HEK293 (cell line): ENCODE results near the gene PTPRA.
A peak's percentile ranks its signal among the peaks of the same experiment; 100 is the strongest.
"Not testable (repeated sequence)": the region's sequence is repeated elsewhere in the genome, so short reads cannot be mapped to it uniquely, and the experiment has no call there.

Experiments
- CTCF ChIA-PET: fragments of 350-600 bp; formaldehyde crosslinking; extraction: SDS; loops from one replicate; lab custom pipeline; 2021; ENCODE audit warnings: antibody characterized with exemption; lab: Yijun Ruan, JAX
- POLR2A ChIA-PET: fragments of 300-600 bp; formaldehyde crosslinking; extraction: SDS; loops from one replicate; lab custom pipeline; 2020; ENCODE audit warnings: antibody characterized with exemption, inconsistent platforms; lab: Yijun Ruan, JAX
- H3K27ac ChIP-seq: fragments of 200-500 bp; sonication (Bioruptor generic); 2 replicates; pipeline ENCODE4 v1.5.1; 2014; ENCODE audit warnings: low read depth, low read length, control low read depth, inconsistent platforms; ENCODE audit errors: extremely low read depth
- H3K36me3 ChIP-seq, 2 experiments: fragments of 200-500 bp in 1 of 2; sonication (Bioruptor generic) in 1 of 2; 1 replicate in 1 of 2; 2 replicates in 1 of 2; pipeline ENCODE4 v1.5.1; 2014 to 2017; ENCODE audit warnings: inconsistent platforms in 2 of 2, low read length in 2 of 2; ENCODE audit not compliant: control insufficient read depth in 2 of 2, insufficient read depth in 1 of 2
- H3K4me1 ChIP-seq: fragments of 200-500 bp; sonication (Bioruptor generic); 2 replicates; pipeline ENCODE4 v1.5.1; 2014; ENCODE audit warnings: mild to moderate bottlenecking, low read length, inconsistent platforms; ENCODE audit not compliant: control insufficient read depth, insufficient read depth
- H3K4me3 ChIP-seq: 2 replicates; pipeline ENCODE4 v1.5.1; 2011; ENCODE audit warnings: low read depth, mild to moderate bottlenecking, control low read depth, low read length, moderate library complexity
- H3K9me3 ChIP-seq: fragments of 200-500 bp; sonication (Bioruptor generic); 2 replicates; pipeline ENCODE4 v1.5.1; 2014; ENCODE audit warnings: low read depth, low read length, inconsistent platforms; ENCODE audit not compliant: control insufficient read depth, insufficient read depth
- GLI4 ChIP-seq: fragments of 450-650 bp; formaldehyde crosslinking; IDR thresholded peaks from 2 replicates; pipeline ENCODE4 v1.5.1; 2016; ENCODE audit warnings: missing biosample characterization, missing genetic modification characterization
- KLF1 ChIP-seq: fragments of 450-650 bp; formaldehyde crosslinking; IDR thresholded peaks from 2 replicates; pipeline ENCODE4 v1.5.1; 2016; ENCODE audit warnings: missing biosample characterization, missing genetic modification characterization
- MEIS1 ChIP-seq: sonication (generic); formaldehyde crosslinking; IDR thresholded peaks from 2 replicates; pipeline ENCODE4 v1.8.1; 2022; ENCODE audit warnings: missing genetic modification reagents, mild to moderate bottlenecking, borderline replicate concordance
- OVOL3 ChIP-seq: fragments of 450-650 bp; formaldehyde crosslinking; IDR thresholded peaks from 2 replicates; pipeline ENCODE4 v1.5.1; 2016; ENCODE audit warnings: missing biosample characterization, missing genetic modification characterization
- SALL2 ChIP-seq: fragments of 450-650 bp; formaldehyde crosslinking; IDR thresholded peaks from 2 replicates; pipeline ENCODE4 v1.5.0; 2017; ENCODE audit warnings: missing biosample characterization, mild to moderate bottlenecking, missing genetic modification characterization, borderline replicate concordance
- SCRT1 ChIP-seq: fragments of 450-650 bp; formaldehyde crosslinking; IDR thresholded peaks from 2 replicates; pipeline ENCODE4 v1.5.1; 2016; ENCODE audit warnings: missing biosample characterization, missing genetic modification characterization, borderline replicate concordance
- SCRT2 ChIP-seq: fragments of 450-650 bp; formaldehyde crosslinking; IDR thresholded peaks from 2 replicates; pipeline ENCODE4 v1.5.1; 2016; ENCODE audit warnings: missing biosample characterization, missing genetic modification characterization
- ZBTB17 ChIP-seq: fragments of 450-650 bp; formaldehyde crosslinking; IDR thresholded peaks from 2 replicates; pipeline ENCODE4 v1.5.1; 2016; ENCODE audit warnings: missing biosample characterization, missing genetic modification characterization
- ZNF140 ChIP-seq: fragments of 450-650 bp; formaldehyde crosslinking; IDR thresholded peaks from 2 replicates; pipeline ENCODE4 v1.5.1; 2016; ENCODE audit warnings: missing biosample characterization, missing genetic modification characterization
- ZNF157 ChIP-seq: fragments of 450-650 bp; formaldehyde crosslinking; IDR thresholded peaks from 2 replicates; pipeline ENCODE4 v1.5.1; 2016; ENCODE audit warnings: missing biosample characterization, missing genetic modification characterization
- ZNF174 ChIP-seq: fragments of 450-650 bp; formaldehyde crosslinking; IDR thresholded peaks from 2 replicates; pipeline ENCODE4 v1.5.0; 2017; ENCODE audit warnings: missing biosample characterization, mild to moderate bottlenecking, missing genetic modification characterization
- ZNF175 ChIP-seq: fragments of 450-650 bp; formaldehyde crosslinking; IDR thresholded peaks from 2 replicates; pipeline ENCODE4 v1.5.1; 2016; ENCODE audit warnings: missing biosample characterization, missing genetic modification characterization
- ZNF248 ChIP-seq: fragments of 450-650 bp; formaldehyde crosslinking; IDR thresholded peaks from 2 replicates; pipeline ENCODE4 v1.5.1; 2017; ENCODE audit warnings: missing biosample characterization, missing genetic modification characterization
- ZNF266 ChIP-seq: fragments of 450-650 bp; formaldehyde crosslinking; IDR thresholded peaks from 2 replicates; pipeline ENCODE4 v1.5.1; 2016; ENCODE audit warnings: missing biosample characterization, missing genetic modification characterization, low read depth
- ZNF311 ChIP-seq: fragments of 450-650 bp; formaldehyde crosslinking; IDR thresholded peaks from 2 replicates; pipeline ENCODE4 v1.5.1; 2017; ENCODE audit warnings: missing biosample characterization, missing genetic modification characterization, borderline replicate concordance
- ZNF350 ChIP-seq: fragments of 450-650 bp; formaldehyde crosslinking; IDR thresholded peaks from 2 replicates; pipeline ENCODE4 v1.5.0; 2017; ENCODE audit warnings: missing biosample characterization, mild to moderate bottlenecking, missing genetic modification characterization
- ZNF473 ChIP-seq: fragments of 450-650 bp; formaldehyde crosslinking; IDR thresholded peaks from 2 replicates; pipeline ENCODE4 v1.5.1; 2017; ENCODE audit warnings: missing biosample characterization, missing genetic modification characterization
- ZNF510 ChIP-seq: fragments of 450-650 bp; formaldehyde crosslinking; IDR thresholded peaks from 2 replicates; pipeline ENCODE4 v1.5.1; 2018; ENCODE audit warnings: mild to moderate bottlenecking, missing genetic modification characterization, missing biosample characterization; ENCODE audit not compliant: insufficient replicate concordance
- ZNF600 ChIP-seq: fragments of 450-650 bp; formaldehyde crosslinking; IDR thresholded peaks from 2 replicates; pipeline ENCODE4 v1.5.1; 2016; ENCODE audit warnings: missing biosample characterization, missing genetic modification characterization
- ZNF623 ChIP-seq: fragments of 450-650 bp; formaldehyde crosslinking; IDR thresholded peaks from 2 replicates; pipeline ENCODE4 v1.5.1; 2016; ENCODE audit warnings: missing biosample characterization, missing genetic modification characterization
- ZNF837 ChIP-seq: fragments of 450-650 bp; formaldehyde crosslinking; IDR thresholded peaks from 2 replicates; pipeline ENCODE4 v1.5.1; 2016; ENCODE audit warnings: missing biosample characterization, missing genetic modification characterization
- ZSCAN23 ChIP-seq: fragments of 450-650 bp; formaldehyde crosslinking; IDR thresholded peaks from 2 replicates; pipeline ENCODE4 v1.5.1; 2016; ENCODE audit warnings: missing biosample characterization, missing genetic modification characterization
- TF ChIP-seq, protein P1 (sequence below): fragments of 450-650 bp; formaldehyde crosslinking; IDR thresholded peaks from 2 replicates; pipeline ENCODE4 v1.5.1; 2016; ENCODE audit warnings: missing biosample characterization, missing genetic modification characterization

The PTPRA gene

DNA sequence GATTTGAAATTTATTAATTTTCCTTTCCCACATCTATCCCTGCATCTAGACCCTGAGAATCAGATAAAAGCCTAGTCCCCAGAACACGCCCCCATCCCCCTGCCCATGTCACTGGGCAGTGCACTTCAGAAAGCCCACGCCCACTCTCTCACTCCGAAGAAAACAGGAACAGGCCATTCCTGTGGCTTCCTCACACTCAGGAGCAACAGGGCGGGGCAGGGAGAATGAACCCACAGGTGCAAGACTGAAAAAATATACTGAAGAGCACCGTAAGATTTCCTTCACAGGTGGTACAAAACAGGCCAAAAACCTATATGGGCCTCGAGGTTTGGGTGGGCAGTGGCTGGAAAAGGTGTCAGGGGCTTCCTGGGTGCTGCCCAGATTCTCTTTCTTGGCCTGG lies 201.5 kb downstream of the PTPRA start:
- H3K27ac ChIP-seq = no peak overlapping the region
- H3K4me3 ChIP-seq = no peak overlapping the region
- no peaks in the 10 kb centered on the region for H3K9me3 ChIP-seq
- H3K36me3 ChIP-seq = no peaks in the 10 kb centered on the region
- TF ChIP-seq SCRT1 (tag by site-specific recombination) = 0 out of 2 replicates have a peak, but pooled peaks have one; percentile 31
- 0 out of 2 replicates have a peak, but pooled peaks have one; percentile 12 for TF ChIP-seq KLF1 (tag by site-specific recombination)
- TF ChIP-seq SCRT2 (tag by site-specific recombination) = peak; percentile 60
- TF ChIP-seq, protein P1, sequence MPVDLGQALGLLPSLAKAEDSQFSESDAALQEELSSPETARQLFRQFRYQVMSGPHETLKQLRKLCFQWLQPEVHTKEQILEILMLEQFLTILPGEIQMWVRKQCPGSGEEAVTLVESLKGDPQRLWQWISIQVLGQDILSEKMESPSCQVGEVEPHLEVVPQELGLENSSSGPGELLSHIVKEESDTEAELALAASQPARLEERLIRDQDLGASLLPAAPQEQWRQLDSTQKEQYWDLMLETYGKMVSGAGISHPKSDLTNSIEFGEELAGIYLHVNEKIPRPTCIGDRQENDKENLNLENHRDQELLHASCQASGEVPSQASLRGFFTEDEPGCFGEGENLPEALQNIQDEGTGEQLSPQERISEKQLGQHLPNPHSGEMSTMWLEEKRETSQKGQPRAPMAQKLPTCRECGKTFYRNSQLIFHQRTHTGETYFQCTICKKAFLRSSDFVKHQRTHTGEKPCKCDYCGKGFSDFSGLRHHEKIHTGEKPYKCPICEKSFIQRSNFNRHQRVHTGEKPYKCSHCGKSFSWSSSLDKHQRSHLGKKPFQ (tag by site-specific recombination) = no peak
- TF ChIP-seq, all 188 proteins: peak for 3
- POLR2A ChIA-PET = interaction anchor here (0.9 kb wide), 1 partner anchor 21 kb away, joined by 4 read pairs; no protein-coding TSS in a partner anchor
- H3K4me1 ChIP-seq = no peaks in the 10 kb centered on the region
- CTCF ChIA-PET = interaction anchor here (0.9 kb wide), 1 partner anchor 14 kb away, joined by 9 read pairs; no protein-coding TSS in a partner anchor

- H3K9me3 ChIP-seq, H3K36me3 ChIP-seq, H3K27ac ChIP-seq, H3K4me3 ChIP-seq, H3K4me1 ChIP-seq: not testable (repeated sequence)
- ChIA-PET CTCF (interaction anchor here (0.6 to 0.9 kb wide), 4 partner anchors 14 to 396 kb away, joined by 3 to 9 read pairs (median 4); no protein-coding TSS in a partner anchor), POLR2A (interaction anchor here (0.9 kb wide), 1 partner anchor 22 kb away, joined by 4 read pairs; no protein-coding TSS in a partner anchor)
- peak; percentile 29; the same call in 1 of the 2 replicates for TF ChIP-seq ZNF600 (tag by site-specific recombination)
Observed at GRCh38 chr20:3075315-3075714, 202.0 kb downstream of the PTPRA start.

DNA sequence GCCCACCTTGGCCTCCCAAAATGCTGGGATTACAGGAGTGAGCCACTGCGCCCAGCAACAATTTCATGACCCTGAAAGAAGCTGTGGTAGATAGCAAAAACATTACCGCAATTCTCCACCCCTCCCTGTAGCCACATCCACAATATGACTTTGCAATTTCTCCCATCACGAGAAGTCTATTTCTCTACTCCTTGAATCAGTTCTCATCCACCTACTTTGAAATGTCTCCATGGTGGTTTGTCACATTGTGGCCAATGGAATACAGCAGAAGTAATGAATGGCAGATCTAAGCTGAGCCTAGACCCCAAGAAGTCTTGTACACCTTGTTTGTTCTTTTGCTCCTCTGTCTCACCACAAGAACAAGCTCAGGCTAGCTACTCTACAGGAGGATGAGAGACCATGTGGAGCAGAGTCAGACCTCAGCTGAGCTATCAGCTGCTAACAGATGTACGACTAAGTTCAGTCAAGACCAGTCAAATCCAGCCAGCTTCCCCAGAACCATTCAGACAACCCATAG lies 204.4 kb downstream of the PTPRA start:
- Histone ChIP-seq H3K9me3 (no peaks in the 10 kb centered on the region), H3K27ac (no peak overlapping the region), H3K4me1 (no peaks in the 10 kb centered on the region), H3K4me3 (no peak overlapping the region), H3K36me3 (no peaks in the 10 kb centered on the region)
- POLR2A ChIA-PET = no interaction called here
- no peak for TF ChIP-seq ZNF473 (tag by site-specific recombination)
- peak; percentile 37; the same call in 1 of the 2 replicates for TF ChIP-seq ZBTB17
- CTCF ChIA-PET = interaction anchor here (0.7 to 1.3 kb wide), 3 partner anchors 24 to 212 kb away, joined by 3 to 8 read pairs (median 3); no protein-coding TSS in a partner anchor

DNA sequence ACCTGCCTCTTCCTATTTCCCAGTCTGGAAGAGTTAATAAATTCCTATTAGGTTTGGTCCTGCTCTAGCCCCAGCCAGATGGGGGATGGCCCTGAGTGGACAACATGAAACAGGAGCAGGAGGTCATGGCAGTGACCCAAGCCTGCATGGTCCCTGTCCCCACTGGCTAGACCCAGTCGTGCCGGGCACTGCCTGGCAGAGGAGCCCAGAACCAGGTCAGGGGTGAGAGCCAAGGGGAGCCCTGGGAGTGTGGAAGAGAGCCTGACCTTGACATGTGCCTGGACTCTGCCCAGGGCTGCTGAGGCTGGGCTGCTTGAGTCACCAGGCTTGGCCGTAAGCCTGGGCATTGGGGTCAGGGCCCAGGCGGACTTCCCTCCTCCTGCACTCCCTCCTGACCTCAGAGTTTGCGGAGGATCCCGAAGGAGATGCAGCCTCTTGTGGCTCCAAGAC lies 207.7 kb downstream of the PTPRA start:
- Histone ChIP-seq H3K9me3 (no peaks in the 10 kb centered on the region), H3K4me3 (no peak overlapping the region), H3K4me1 (no peaks in the 10 kb centered on the region), H3K27ac (no peak overlapping the region), H3K36me3 (no peaks in the 10 kb centered on the region)
- CTCF ChIA-PET = no interaction called here
- POLR2A ChIA-PET = no interaction called here
- TF ChIP-seq ZNF311 (tag by site-specific recombination) = no peak
- no peak for TF ChIP-seq ZNF175 (tag by site-specific recombination)
- no peak for TF ChIP-seq ZNF266 (tag by site-specific recombination)
- TF ChIP-seq ZNF140 (tag by site-specific recombination) = no peak
- no peak for TF ChIP-seq ZNF174 (tag by site-specific recombination)
- no peak for TF ChIP-seq ZNF837 (tag by site-specific recombination)
- no peak for TF ChIP-seq ZNF510 (tag by site-specific recombination)
- no peak for TF ChIP-seq GLI4 (tag by site-specific recombination)
- TF ChIP-seq ZNF623 (tag by site-specific recombination) = no peak
- no peak for TF ChIP-seq ZNF157 (tag by site-specific recombination)
- TF ChIP-seq OVOL3 (tag by site-specific recombination) = no peak
- no peak for TF ChIP-seq MEIS1 (CRISPR knock-in tag)
- no peak for TF ChIP-seq SALL2
- TF ChIP-seq, protein P1 (tag by site-specific recombination) = no peak
- no peak for TF ChIP-seq ZNF350 (tag by site-specific recombination)
- no peak for TF ChIP-seq ZNF248 (tag by site-specific recombination)
- TF ChIP-seq ZSCAN23 (tag by site-specific recombination) = no peak
